HCT116 (cell line): ENCODE data around the gene ARID3A. TPM values are rescaled to one million over a fixed set of nuclear protein-coding genes. Genes with fewer than 3 reads are reported as not detected.

Experiments used
- ATAC-seq: fragments of 200-7000 bp; cut with Tn5 transposase; 2 replicates; pipeline ENCODE4 v1.9.1; 2020; ENCODE audit warnings: mild to moderate bottlenecking, moderate library complexity
- BruUV-seq: library from RNA; stranded (reverse); fragments of 400-500 nt; replicated peaks from 2 replicates; lab custom pipeline; 2021; lab: Mats Ljungman, UMichigan
- CTCF ChIA-PET: fragments of 300-600 bp; sonication (Branson Sonifier 250); formaldehyde crosslinking; loops from one replicate; lab custom pipeline; 2021; ENCODE audit warnings: antibody characterized with exemption; lab: Charles Lee
- POLR2A ChIA-PET: fragments of 300-600, 350-600 bp; sonication (Branson Sonifier 250); formaldehyde crosslinking; loops from one replicate; lab custom pipeline; 2021; ENCODE audit warnings: antibody characterized with exemption; lab: Charles Lee
- RAD21 ChIA-PET, 2 experiments: fragments of 300-600 bp; sonication (Branson Sonifier 250); formaldehyde crosslinking; loops; one replicate each; lab custom pipeline; 2023; ENCODE audit warnings: low total read pairs in 2 of 2; ENCODE audit not compliant: uncharacterized antibody in 2 of 2, unreplicated experiment in 2 of 2, low non-redundant PET in 1 of 2; lab: Charles Lee
- DNase-seq: peaks from one replicate; pipeline ENCODE4 v3.0.0-alpha.2; 2010; ENCODE audit warnings: low read depth, low spot score
- H2AFZ ChIP-seq: fragments of 200-600 bp; shearing (Covaris generic), sonication (generic); 2 replicates; pipeline ENCODE4 v1.6.1; 2017; ENCODE audit warnings: low read depth, mixed run types, mixed read lengths, antibody characterized with exemption, low read length; ENCODE audit not compliant: poor library complexity, severe bottlenecking
- H3K27ac ChIP-seq: 2 replicates; pipeline ENCODE4 v1.5.1; 2012; ENCODE audit warnings: low read depth, low read length
- H3K27me3 ChIP-seq: fragments of 200-600 bp; sonication (generic); 2 replicates; pipeline ENCODE4 v1.6.1; 2016; ENCODE audit warnings: mixed run types, low read length, mixed read lengths; ENCODE audit not compliant: insufficient read depth
- H3K36me3 ChIP-seq, 2 experiments: fragments of 200-500 bp in 1 of 2; fragments of 200-600 bp in 1 of 2; sonication (Bioruptor generic) in 1 of 2; sonication (generic) in 1 of 2; 2 replicates each; pipeline versions ENCODE4 v1.5.1 to v1.6.1; 2014 to 2016; ENCODE audit warnings: low read length in 2 of 2, inconsistent platforms in 1 of 2, mixed read lengths in 1 of 2, mixed run types in 1 of 2; ENCODE audit not compliant: insufficient read depth in 2 of 2, control insufficient read depth in 1 of 2
- H3K4me1 ChIP-seq, 2 experiments: fragments of 200-600 bp in 1 of 2; sonication (generic) in 1 of 2; 2 replicates each; pipeline versions ENCODE4 v1.5.1 to v1.6.1; 2012 to 2017; ENCODE audit warnings: low read length in 2 of 2, inconsistent platforms in 1 of 2, mild to moderate bottlenecking in 1 of 2, mixed read lengths in 1 of 2, mixed run types in 1 of 2, moderate library complexity in 1 of 2; ENCODE audit not compliant: insufficient read depth in 2 of 2, control insufficient read depth in 1 of 2
- H3K4me2 ChIP-seq: fragments of 200-600 bp; sonication (generic); 2 replicates; pipeline ENCODE4 v1.6.1; 2017; ENCODE audit warnings: mixed run types, low read length, mixed read lengths
- H3K4me3 ChIP-seq, 2 experiments: fragments of 200-600 bp in 1 of 2; sonication (generic) in 1 of 2; replicated peaks in 1 of 2; 2 replicates each; pipeline ENCODE4 v1.5.1; 2011 to 2016; ENCODE audit warnings: low read length in 2 of 2, control low read depth in 1 of 2, low read depth in 1 of 2, mild to moderate bottlenecking in 1 of 2, mixed read lengths in 1 of 2, mixed run types in 1 of 2
- H3K79me2 ChIP-seq: fragments of 200-600 bp; sonication (generic); 2 replicates; pipeline ENCODE4 v1.6.1; 2017; ENCODE audit warnings: mild to moderate bottlenecking, mixed run types, low read length, moderate library complexity, mixed read lengths; ENCODE audit not compliant: insufficient read depth
- H3K9ac ChIP-seq: fragments of 200-600 bp; sonication (generic); 2 replicates; pipeline ENCODE4 v1.6.1; 2016; ENCODE audit warnings: low read length, mixed read lengths
- H3K9me2 ChIP-seq: fragments of 200-600 bp; sonication (generic), shearing (Covaris generic); 2 replicates; pipeline ENCODE4 v1.6.1; 2017; ENCODE audit warnings: mixed run types, mild to moderate bottlenecking, moderate library complexity; ENCODE audit not compliant: insufficient read depth
- H3K9me3 ChIP-seq, 2 experiments: fragments of 200-500 bp in 1 of 2; fragments of 200-600 bp in 1 of 2; sonication (Bioruptor generic) in 1 of 2; sonication (generic) in 1 of 2; 2 replicates each; pipeline ENCODE4 v1.6.1; 2014 to 2017; ENCODE audit warnings: low read length in 2 of 2, mixed read lengths in 2 of 2, inconsistent platforms in 1 of 2, low read depth in 1 of 2, mild to moderate bottlenecking in 1 of 2, mixed run types in 1 of 2, moderate library complexity in 1 of 2; ENCODE audit not compliant: control insufficient read depth in 1 of 2, insufficient read depth in 1 of 2
- H4K20me1 ChIP-seq: fragments of 200-600 bp; sonication (generic), shearing (Covaris generic); 2 replicates; pipeline ENCODE4 v1.6.1; 2017; ENCODE audit warnings: mixed run types, mild to moderate bottlenecking, moderate library complexity; ENCODE audit not compliant: insufficient read depth
- ATF3 ChIP-seq: IDR thresholded peaks from 2 replicates; pipeline ENCODE4 v1.6.1; 2012
- CBX3 ChIP-seq: IDR thresholded peaks from 2 replicates; pipeline ENCODE4 v1.6.1; 2012; ENCODE audit warnings: low read depth
- CTCF ChIP-seq, 3 experiments: fragments of 200-600 bp in 1 of 3; sonication (generic) in 1 of 3; IDR thresholded peaks in 2 of 3; conservative IDR thresholded peaks in 1 of 3; 2 replicates each; pipeline ENCODE4 v1.5.1; 2012 to 2017; ENCODE audit warnings: low read depth in 2 of 3, low read length in 2 of 3, antibody characterized with exemption in 1 of 3, borderline replicate concordance in 1 of 3, control low read depth in 1 of 3, mild to moderate bottlenecking in 1 of 3, mixed read lengths in 1 of 3, mixed run types in 1 of 3, moderate library complexity in 1 of 3; ENCODE audit not compliant: insufficient read depth in 1 of 3
- ELF1 ChIP-seq: IDR thresholded peaks from 2 replicates; pipeline ENCODE4 v1.6.1; 2012; ENCODE audit warnings: low read depth, borderline replicate concordance
- EZH2phosphoT487 ChIP-seq: fragments of 200-600 bp; IDR thresholded peaks from 2 replicates; pipeline ENCODE4 v1.6.1; 2018; ENCODE audit warnings: antibody characterized with exemption, borderline replicate concordance
- FOSL1 ChIP-seq: IDR thresholded peaks from 2 replicates; pipeline ENCODE4 v1.6.1; 2012; ENCODE audit warnings: low read depth
- JUND ChIP-seq: IDR thresholded peaks from 2 replicates; pipeline ENCODE4 v1.6.1; 2012
- POLR2A ChIP-seq: IDR thresholded peaks from 2 replicates; pipeline ENCODE4 v1.7.0; 2011; ENCODE audit warnings: borderline replicate concordance; ENCODE audit not compliant: insufficient read depth, insufficient read length; ENCODE audit errors: extremely low read depth
- POLR2AphosphoS5 ChIP-seq: IDR thresholded peaks from 2 replicates; pipeline ENCODE4 v1.6.1; 2011; ENCODE audit warnings: mild to moderate bottlenecking, low read depth, low read length, moderate library complexity
- REST ChIP-seq: IDR thresholded peaks from 2 replicates; pipeline ENCODE4 v1.6.1; 2012; ENCODE audit warnings: low read depth
- SP1 ChIP-seq: IDR thresholded peaks from 2 replicates; pipeline ENCODE4 v1.6.1; 2012; ENCODE audit warnings: low read depth
- YY1 ChIP-seq: IDR thresholded peaks from 2 replicates; pipeline ENCODE4 v1.6.1; 2011; ENCODE audit warnings: low read length, low read depth, moderate library complexity, mild to moderate bottlenecking; ENCODE audit not compliant: insufficient replicate concordance; ENCODE audit errors: extremely low read depth
- ZBTB33 ChIP-seq: IDR thresholded peaks from 2 replicates; pipeline ENCODE4 v1.6.1; 2011; ENCODE audit warnings: mild to moderate bottlenecking, low read length, moderate library complexity; ENCODE audit not compliant: insufficient replicate concordance; ENCODE audit errors: extremely low read depth
- ZFX ChIP-seq: fragments of 450-650 bp; IDR thresholded peaks from 2 replicates; pipeline ENCODE4 v1.6.1; 2017
- ZNF274 ChIP-seq: fragments of 200-500 bp; sonication (Bioruptor generic); IDR thresholded peaks from 2 replicates; pipeline ENCODE4 v1.6.1; 2014; ENCODE audit warnings: mild to moderate bottlenecking, low read depth, low read length, inconsistent platforms
- intact Hi-C: fragments of 100-400 bp; cut with micrococcal nuclease; formaldehyde crosslinking; loops from 2 replicates; pipeline ENCODE4 v1.10.0; 2022
- total RNA-seq: library from RNA; stranded (reverse); gene quantifications from one replicate; pipeline ENCODE4 v1.2.1, GENCODE V29; 2021; ENCODE audit not compliant: unreplicated experiment

The ARID3A gene
- total RNA-seq, 1 experiment from 2014 or later: 21.8 TPM

GRCh38 chr19:961866-962620 is 36.2 kb downstream of the ARID3A start:
- no peak overlapping the region for H2AFZ ChIP-seq
- H3K9ac ChIP-seq: peak overlapping the region; percentile 27; the same call in 1 of the 2 replicates
- ChIA-PET RAD21 (no interaction called here), POLR2A (no interaction called here), CTCF (no interaction called here)
- peak overlapping the region; percentile 32 for H3K4me2 ChIP-seq
- BruUV-seq: no TSS peak
- TF ChIP-seq CTCF (IDR thresholded peaks at IDR 0.05 in 2 of 3, conservative IDR thresholded peaks at IDR 0.05 in 1 of 3; ENCODE audit: borderline replicate concordance in 1 of 3, insufficient read depth in 1 of 3, low read depth in 2 of 3, low read length in 2 of 3) (no peak), CBX3 (no peak), ATF3 (no peak), JUND (no peak), ZFX (no peak), REST (no peak), FOSL1 (no peak), EZH2phosphoT487 (no peak), POLR2AphosphoS5 (no peak), POLR2A (no peak), YY1 (no peak), SP1 (no peak), ZBTB33 (no peak), ELF1 (no peak), ZNF274 (no peak)
- no peaks in the 10 kb centered on the region for H3K79me2 ChIP-seq
- H4K20me1 ChIP-seq: no peaks in the 10 kb centered on the region
- H3K9me2 ChIP-seq: no peaks in the 10 kb centered on the region
- peak; percentile 42; the same call in 1 of the 2 replicates for ATAC-seq
- intact Hi-C loops: no loop called here
- 0 out of 2 replicates have a peak overlapping the region, but pooled peaks have one; percentile 8 for H3K27ac ChIP-seq
- no peaks in the 10 kb centered on the region for H3K9me3 ChIP-seq
- H3K36me3 ChIP-seq: peaks cover 4 to 18% of the 10 kb centered on the region in 2 experiments
- no peaks in the 10 kb centered on the region for H3K27me3 ChIP-seq
- no peak for DNase-seq
- peaks cover 31 to 53% of the 10 kb centered on the region in 2 experiments for H3K4me1 ChIP-seq
- H3K4me3 ChIP-seq: no peak overlapping the region
